Suppressor macrophage treated with lipopolysaccharide for 4 hours (primary cell): ENCODE results near the gene GFRA4.
"Not testable (repeated sequence)": the region's sequence is repeated elsewhere in the genome, so short reads cannot be mapped to it uniquely, and the experiment has no call there.

Experiments used
- DNase-seq: peaks from one replicate; pipeline ENCODE4 v3.0.0-alpha.2; 2020

Gene GFRA4

GRCh38 chr20:3652676-3653596, 10.3 kb downstream of the GFRA4 start:
- DNase-seq, result peak; percentile 29

GRCh38 chr20:3652221-3652620, 11.0 kb downstream of the GFRA4 start:
- DNase-seq, result no peak

GRCh38 chr20:3651204-3651962, 11.8 kb downstream of the GFRA4 start:
- no peak for DNase-seq

- no peak for DNase-seq
Observed at GRCh38 chr20:3648951-3649350, 14.2 kb downstream of the GFRA4 start.

- DNase-seq, result no peak
Observed at GRCh38 chr20:3647473-3647872, 15.7 kb downstream of the GFRA4 start.

- DNase-seq, result no peak
Observed at GRCh38 chr20:3646651-3647050, 16.5 kb downstream of the GFRA4 start.

GRCh38 chr20:3646067-3646440, 17.1 kb downstream of the GFRA4 start:
- DNase-seq, result no peak

GRCh38 chr20:3645309-3646066, 17.7 kb downstream of the GFRA4 start:
- DNase-seq, result no peak

GRCh38 chr20:3640259-3640658, 22.9 kb downstream of the GFRA4 start:
- DNase-seq, result no peak

GRCh38 chr20:3635346-3635745, 27.9 kb downstream of the GFRA4 start:
- no peak for DNase-seq

GRCh38 chr20:3633913-3634478, 29.2 kb downstream of the GFRA4 start:
- no peak for DNase-seq

- no peak for DNase-seq
Observed at GRCh38 chr20:3632311-3633004, 30.7 kb downstream of the GFRA4 start.

GRCh38 chr20:3631534-3631933, 31.7 kb downstream of the GFRA4 start:
- DNase-seq, result no peak

GRCh38 chr20:3630429-3630828, 32.8 kb downstream of the GFRA4 start:
- DNase-seq, result no peak

GRCh38 chr20:3629893-3630292, 33.3 kb downstream of the GFRA4 start:
- no peak for DNase-seq

GRCh38 chr20:3628502-3629314, 34.5 kb downstream of the GFRA4 start:
- no peak for DNase-seq

- no peak for DNase-seq
Observed at GRCh38 chr20:3627476-3627875, 35.7 kb downstream of the GFRA4 start.

GRCh38 chr20:3622406-3622805, 40.8 kb downstream of the GFRA4 start:
- DNase-seq, result no peak

- DNase-seq, result no peak
Observed at GRCh38 chr20:3621111-3621510, 42.1 kb downstream of the GFRA4 start.

- no peak for DNase-seq
Observed at GRCh38 chr20:3616250-3616649, 46.9 kb downstream of the GFRA4 start.

GRCh38 chr20:3615171-3615840, 47.9 kb downstream of the GFRA4 start:
- DNase-seq, result not testable (repeated sequence)
